Activated T-cell treated with anti-CD3 and anti-CD28 coated beads for 4 hours (primary cell): ENCODE measurements around the gene C2CD2.
"Not testable (repeated sequence)": the region's sequence is repeated elsewhere in the genome, so short reads cannot be mapped to it uniquely, and the experiment has no call there.

Experiments used
- DNase-seq: peaks from one replicate; pipeline ENCODE4 v3.0.0-alpha.2; 2020

C2CD2 gene

DNA sequence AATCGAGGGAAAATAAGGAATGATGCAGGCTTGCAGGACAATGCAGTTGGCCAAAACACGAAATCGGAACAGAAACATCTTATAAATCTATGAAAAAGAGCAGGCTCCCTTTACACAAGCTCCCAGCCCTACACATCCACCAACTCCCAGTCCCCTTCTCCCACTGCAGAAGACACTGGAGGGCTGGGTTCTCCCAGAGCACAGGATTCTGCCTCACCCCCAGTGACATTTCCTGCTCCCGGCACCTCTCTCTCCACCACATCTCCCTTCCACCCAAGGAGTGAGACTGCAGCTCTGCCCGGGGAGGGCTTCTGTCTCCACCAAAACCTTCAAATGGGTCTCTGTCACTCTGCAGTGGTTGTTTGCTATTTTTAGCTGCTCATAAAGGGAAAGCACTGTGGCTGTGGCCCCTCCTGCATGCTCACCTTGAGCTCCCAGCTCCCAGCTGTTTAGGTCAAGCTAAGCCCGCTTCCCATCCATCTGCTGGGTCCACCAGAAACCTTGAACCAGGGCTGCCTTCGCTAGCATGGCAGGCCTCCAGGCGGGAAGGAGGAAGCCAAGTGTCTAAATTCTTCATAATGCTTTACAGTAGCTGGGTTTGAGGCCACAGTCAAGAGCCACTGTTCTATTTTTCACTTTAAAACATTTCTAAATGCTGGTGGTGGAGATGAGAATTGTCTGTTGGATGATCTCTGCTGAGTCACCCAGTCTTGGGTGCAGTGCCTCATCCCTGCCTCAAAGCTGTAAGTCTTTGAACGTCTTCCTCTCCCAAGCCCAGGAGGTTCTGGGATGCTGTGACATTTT lies 3.3 kb upstream of the C2CD2 start:
- no peak for DNase-seq

DNA sequence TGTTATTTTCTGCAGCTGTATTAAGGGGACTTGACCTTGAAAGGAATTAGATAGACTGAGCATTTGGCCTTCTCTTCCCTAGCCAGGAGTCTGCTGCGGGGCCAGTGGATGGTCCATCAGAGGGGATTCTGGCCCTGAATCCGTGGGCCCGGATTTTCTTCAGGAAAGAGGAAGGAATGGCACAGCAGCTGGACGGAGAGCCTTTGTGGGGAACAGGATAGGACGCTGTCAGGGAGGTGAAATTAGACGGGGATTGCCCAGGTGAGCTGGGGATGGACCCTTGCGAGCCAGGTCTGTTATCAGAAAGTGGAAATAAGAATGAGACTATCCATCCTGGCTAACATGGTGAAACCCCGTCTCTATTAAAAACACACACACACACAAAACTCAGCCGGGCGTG lies 1.7 kb upstream of the C2CD2 start:
- no peak for DNase-seq

DNA sequence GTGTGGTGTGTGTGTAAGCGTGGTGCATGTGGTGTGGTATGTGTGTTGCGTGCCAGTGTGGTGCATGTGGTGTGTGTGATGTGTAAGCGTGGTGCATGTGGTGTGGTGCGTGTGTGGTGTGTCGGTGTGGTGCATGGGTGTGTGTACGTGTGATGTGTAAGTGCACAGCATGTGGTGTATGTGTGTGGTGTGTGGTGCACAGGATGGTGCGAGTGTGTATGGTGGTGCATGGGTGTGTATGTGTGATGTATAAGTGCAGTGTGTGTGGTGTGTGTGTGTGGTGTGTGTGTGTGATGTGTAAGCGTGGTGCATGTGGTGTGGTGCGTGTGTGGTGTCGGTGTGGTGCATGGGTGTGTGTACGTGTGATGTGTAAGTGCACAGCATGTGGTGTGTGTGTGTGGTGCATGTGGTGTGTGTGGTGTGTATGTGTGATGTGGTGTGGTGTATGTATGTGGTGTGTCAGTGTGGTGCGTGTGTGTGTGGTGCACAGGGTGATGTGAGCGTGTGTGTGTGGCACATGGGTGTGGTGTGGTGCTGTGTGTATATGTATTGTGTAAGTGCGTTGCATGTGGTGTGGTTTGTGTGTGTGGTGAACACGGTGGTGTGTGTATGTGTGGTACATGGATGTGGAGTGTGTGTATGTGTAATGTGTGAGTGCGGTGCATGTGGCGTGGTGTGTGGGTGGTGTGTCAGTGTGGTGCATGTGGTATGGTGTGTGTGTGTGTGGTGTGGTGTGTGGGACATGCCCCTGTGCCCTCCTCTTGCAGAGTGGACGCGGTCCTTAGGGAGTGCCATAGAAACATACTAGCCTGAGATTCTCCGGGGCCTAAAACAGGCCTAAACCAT lies 1.1 kb upstream of the C2CD2 start:
- no peak for DNase-seq

DNA sequence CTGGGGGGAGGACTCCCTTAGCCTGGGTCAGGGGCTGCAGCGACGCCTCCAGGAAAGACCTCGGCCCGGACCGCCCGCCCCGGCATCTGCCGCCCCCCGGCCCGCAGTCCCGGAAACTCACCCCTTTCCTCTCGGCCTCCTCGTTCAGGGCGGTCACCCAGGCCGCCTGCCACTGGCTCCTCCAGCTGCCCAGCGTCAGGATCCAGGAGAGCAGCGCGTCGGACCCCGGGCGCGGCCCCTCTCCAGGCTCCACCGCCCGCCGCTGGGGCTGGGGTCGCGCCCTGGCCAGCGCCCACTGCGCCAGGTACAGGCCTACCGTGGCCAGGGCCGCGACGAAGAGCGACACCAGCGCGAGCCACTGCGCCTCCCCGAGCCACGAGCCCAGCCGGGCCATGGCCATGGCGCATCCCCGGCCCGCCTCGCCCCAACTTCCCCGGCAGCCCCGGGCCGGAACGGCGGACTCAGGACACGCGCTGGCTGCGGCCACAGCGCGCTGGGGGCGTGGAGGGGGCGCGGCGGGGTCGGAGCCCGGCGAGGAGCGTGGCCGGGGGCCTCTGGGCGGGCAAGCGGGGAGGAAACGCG lies 478 bp downstream of the C2CD2 start:
- DNase-seq = no peak

DNA sequence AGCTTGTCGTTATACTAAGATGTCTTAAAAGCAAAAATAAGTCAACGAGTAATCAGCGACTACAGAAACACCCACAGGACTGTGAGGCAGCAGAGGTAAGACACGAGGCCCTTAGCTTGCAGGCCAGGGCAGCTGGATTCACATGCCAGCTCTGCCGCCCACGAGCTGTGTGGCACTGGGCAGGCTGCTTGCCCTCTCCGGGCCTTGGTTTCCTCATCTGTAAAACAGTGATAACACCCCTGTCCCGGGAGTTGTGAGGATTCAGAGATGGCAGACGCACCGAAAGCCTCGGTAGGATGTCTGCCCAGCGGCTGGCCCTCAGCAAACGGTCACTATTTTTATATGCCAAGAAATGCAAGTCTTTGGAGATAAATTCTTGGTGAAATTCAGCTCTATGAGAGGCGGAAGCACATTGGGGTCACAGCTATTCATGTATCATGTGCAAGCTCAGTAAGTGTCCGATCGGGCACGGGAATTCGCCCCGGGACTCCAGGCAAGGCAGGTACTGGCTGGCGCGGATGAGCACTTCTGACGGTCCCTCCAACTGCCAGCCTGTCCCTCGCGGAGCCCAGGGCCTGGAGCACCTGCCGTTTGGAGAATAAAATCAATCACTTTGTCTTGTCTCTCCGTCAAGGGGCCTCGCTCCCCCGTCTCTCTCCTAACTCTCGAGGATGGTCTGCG lies 1.1 kb downstream of the C2CD2 start:
- DNase-seq = no peak

DNA sequence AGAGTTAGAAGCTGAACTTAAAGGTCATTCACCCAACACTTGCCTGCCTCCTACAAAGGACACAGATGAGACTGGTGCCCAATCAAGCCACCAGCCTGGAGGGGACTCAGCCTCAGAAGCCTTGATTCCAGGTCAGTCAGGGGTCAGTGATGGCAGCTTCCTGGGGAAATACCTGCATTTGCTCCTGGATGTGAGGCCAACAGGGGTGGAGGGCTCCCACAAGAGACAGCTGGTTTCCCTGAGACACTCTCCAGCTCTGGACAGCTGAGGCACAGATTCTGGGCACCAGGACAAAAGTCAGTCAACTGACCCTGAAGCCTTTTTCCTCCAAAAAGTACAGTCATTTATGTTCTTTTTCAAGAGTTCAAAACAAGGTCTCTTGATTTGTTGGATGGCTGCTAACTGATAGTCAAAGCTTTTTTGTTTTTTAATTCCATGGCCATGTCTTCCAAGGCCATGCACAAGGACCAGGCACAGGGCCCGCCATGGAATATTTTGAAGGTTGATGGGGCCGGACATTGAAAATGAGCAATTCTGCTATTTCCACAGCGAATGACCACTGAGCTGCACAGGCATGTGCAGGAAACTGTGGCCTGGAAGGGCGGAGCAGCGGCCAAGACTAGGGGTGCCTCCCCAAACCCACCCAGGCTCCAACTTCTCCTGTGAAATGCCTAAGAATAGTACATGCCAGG lies 1.8 kb downstream of the C2CD2 start:
- DNase-seq = no peak

DNA sequence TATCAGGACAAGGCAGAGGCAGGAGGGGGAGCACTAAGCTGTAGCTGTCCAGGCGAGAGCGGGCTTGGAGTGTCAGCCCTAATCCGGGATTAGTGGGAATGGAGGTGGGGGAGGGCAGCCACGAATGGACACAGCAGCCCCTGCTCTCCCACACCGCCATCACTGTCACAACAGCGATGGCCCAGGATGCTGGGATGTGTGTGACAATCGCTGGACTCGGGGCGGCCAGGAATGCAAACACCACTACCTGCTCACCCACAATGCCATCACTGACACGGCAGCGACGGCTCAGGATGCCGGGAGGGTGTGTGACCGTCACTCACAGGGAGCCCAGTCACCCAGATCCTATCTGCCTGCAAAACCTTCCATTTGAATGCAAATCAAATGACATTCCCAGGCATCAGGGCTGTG lies 2.9 kb downstream of the C2CD2 start:
- no peak for DNase-seq

DNA sequence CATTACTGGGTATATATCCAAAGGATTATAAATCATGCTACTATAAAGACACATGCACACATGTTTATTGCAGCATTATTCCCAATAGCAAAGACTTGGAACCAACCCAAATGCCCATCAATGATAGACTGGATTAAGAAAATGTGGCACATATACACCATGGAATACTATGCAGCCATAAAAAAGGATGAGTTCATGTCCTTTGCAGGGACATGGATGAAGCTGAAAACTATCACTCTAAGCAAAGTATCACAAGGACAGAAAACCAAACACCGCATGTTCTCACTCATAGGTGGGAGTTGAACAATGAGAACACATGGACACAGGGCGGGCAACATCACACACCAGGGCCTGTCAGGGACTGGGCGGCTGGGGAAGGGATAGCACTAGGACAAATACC lies 4.2 kb downstream of the C2CD2 start:
- DNase-seq = not testable (repeated sequence)

DNA sequence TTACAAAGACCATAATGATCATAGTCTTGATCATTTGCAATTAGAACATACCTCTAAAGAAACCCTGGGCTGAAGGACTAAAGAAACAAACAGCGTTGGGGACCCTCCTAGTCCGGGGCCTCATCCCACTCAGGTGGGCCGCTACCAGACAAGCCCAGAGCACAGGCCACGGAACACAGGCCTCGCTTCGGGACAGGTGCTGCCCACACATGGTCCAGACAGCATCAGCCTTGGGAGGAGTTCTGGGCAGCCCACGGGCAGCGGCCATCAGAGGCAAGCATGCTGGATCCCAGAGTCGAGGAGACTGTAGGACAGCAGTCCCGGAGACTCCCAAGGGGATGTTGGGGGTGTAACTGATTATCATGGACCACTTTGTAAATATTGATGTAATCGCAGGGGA lies 4.9 kb downstream of the C2CD2 start:
- DNase-seq = no peak

DNA sequence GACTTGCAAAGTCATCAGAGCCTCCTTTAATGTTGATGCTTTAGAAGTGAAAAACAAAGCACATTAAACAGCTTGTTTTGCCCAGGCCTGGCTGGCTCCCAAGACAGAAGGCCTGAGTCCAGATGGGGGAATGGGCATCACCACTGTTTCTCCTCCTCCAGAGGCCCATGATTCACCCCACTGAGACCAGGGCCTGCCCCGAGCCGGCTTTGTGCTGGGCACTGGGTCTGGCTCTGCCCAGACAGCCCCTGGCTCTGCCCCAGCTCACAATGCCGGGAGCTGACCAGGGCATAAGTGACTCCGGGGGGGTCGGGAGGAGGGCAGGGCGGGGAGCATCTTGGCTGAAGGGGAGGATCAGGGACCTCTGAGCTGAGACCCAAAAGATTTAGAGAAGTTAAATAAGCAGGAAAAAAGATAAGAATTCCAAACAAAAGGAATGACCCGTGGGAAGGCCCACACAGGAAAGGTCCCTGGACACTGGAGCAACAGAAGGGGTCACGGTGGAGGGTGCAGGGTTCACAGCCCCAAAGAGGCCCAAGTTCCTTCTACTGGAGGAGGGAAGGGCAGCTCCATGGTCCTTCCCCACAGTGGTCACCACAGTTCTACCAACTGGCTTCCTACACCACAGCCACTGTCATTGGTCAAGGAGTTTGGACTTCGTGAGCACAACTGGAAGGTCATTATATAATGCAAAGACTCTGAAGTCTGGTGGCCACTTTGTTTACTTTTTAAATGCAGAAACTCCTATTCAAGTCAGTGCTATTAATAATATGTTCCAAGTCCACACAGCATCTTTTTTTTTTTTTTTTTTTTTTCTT lies 5.5 kb downstream of the C2CD2 start:
- no peak for DNase-seq

DNA sequence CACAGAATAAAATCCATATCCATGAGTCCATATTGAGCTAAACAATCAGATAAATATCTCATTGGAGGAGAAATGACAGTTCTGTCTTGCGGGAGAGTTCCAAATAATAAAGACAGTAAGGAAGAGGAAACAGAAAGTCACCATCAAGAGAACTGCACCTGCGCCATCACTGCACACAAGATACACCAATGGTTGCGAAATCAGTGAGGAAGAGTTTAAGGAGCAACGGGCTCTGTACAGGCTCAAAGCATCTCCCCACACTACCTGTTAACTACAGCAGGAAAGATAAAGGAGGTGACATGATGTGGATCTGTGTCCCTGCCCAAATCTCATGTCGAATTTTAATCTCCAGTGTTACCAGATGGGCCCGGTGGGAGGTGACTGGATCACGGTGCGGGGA lies 7.8 kb downstream of the C2CD2 start:
- no peak for DNase-seq

DNA sequence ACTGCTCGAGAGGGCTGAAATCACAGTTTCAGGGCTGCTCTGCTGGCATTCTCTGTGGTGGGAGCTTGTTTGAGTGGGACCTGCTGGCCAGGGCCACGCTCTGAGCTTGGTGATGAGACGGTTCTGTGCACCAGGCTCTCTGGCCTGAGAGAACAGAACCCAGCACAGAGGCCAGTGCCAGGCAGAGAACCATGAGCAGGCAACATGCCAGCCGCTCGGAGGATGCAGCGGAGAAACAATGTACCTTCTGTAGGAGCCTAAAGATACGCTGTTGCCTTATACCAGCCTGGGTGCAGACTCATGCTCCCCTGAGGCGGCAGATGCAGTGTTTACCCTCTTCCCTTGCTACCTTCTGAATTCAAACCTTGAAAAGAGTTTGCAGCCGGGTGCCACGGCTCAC lies 10.0 kb downstream of the C2CD2 start:
- no peak for DNase-seq

DNA sequence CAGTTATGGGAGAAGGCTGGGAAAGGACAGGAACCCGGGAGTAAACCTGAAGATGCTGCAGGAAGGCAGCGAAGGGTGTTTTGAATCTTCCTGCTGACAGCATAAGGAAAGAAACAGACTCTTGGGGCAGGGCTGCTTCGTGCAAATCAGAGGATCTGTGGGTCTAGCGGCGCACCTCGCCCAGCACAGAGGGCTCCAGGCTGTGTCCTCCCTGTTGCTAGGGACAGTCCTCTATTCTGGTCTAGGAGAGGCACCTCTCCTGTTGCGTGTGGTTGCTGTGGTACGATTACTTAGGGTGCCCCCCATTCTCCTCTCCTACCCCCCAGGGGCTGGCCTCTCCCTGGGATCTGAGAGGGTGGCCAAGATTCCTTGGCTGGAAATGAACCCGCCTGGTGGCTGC lies 11.4 kb downstream of the C2CD2 start:
- DNase-seq = no peak

DNA sequence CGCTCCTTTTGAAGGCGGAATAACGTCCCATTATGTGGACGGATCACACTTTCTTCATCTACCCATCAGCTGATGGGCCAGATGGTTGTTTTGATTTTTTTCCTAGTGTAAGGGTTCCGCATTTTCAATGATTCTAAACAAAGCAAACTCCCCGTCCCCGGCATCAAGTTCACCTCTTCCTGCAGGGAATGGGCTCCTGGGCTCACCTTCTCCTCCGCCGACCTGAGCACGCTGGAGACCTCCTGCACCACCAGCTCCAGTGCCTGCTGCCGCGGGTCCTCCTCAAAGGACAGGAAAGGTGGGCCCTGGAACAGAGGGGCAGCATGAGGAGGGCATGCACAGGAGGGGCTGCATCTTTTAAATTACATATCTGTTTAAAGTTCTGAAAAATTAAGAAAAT lies 11.9 kb downstream of the C2CD2 start:
- DNase-seq = no peak

DNA sequence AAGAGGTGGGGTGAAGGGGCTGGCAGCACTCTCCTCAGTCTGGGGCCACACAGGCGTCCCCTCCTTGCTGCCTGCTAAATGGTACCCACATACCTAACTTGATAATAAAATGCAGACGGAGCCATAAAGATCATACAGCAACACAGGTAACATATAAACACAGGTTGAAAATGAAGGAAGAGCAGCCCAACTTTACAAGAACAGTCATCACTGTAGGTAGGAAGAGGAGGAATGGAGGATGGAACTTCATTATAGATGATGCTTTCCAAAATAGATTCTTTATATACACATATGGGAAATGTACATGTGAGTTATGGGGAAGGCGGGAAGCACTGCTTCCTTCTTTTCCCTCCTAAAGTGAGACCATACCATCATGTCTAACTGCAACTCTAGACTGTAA lies 13.4 kb downstream of the C2CD2 start:
- no peak for DNase-seq

DNA sequence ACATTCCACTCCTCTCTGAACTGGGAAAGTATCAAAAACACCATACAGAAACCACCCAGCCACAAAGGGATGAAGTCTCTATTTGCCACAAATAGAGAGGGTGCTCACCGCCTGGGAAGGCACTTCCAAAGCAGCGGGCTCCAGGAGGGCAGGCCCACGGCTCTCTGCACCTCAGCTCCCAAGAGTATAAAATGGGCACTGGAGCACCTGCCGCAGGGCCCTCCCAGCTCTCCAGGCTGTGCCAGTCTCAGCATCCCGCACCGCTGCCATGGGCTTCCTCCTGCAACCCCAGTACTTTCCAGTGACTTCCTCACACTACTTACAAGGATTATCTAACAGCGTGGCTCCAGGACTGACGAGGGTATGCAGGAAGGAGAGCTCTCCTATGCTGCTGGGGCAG lies 14.4 kb downstream of the C2CD2 start:
- DNase-seq = no peak

DNA sequence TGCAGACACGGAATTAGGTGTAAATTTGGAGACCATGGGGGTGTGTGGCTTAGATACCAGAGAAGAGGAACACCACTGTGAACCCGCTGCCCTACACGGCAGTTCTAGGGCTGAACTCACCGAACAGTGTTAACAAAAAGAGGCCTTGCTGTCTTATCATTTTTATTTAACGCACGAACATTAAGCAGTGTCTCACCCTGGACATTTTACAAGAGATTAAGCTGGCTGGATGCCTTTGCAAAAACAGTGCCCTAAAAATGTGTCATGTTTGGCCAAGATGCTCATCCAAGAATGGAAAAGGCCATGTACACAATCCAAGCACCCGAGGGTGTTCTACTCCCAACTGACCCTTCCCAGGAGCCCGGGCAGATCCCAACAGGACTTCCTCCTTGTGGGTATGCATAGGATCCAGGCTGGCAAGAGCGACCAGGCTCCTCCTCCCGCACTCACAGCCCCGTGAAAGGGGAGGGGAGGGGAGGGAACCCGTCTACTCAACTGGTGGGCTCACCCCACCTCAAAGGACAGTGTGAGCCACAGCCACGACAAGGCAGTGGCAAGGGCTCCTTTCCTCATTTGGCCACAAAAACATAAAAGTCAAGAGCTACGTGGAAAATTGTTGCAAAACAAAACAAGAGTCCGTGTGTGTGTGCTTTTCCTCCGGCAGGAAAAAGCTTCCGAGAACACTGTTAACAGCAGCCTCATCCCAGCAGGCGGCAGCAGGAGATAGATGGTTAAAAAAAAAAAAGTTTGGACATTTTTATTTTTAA lies 20.3 kb downstream of the C2CD2 start:
- no peak for DNase-seq

DNA sequence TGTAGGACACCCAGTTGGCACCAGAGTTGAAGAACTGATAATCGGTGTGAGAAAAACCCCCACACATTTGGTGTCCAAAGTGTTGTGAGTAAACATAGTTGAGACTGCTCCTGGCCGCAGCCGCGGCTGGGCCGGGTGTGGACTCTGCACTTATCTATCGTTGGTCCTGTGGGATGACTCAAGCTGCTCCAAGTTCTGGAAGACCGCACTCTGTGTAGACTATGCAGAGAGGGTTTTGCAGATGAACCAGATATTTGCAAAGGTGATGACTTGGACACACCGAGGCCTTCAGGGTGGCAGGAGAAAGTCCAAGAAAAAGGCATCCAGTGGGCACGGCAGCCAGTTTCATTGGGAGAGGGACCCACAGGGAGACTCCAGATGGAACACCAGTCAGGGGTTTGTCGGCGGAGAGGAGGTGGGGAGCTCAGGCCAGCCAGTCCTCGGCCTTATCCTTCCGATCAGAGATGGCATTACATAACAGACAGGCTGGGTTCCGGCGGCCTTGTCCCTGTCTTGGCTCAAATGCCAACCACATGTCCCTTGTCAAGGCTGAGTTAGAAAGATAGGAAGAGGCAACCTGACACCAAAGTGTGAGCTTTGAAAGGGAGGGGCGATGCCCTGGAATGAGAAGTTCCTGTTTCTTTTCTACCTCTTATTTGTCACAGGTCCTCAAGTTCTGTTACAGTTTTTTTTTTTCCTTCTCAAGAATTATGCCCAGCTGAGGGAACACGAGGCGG lies 21.1 kb downstream of the C2CD2 start:
- no peak for DNase-seq

DNA sequence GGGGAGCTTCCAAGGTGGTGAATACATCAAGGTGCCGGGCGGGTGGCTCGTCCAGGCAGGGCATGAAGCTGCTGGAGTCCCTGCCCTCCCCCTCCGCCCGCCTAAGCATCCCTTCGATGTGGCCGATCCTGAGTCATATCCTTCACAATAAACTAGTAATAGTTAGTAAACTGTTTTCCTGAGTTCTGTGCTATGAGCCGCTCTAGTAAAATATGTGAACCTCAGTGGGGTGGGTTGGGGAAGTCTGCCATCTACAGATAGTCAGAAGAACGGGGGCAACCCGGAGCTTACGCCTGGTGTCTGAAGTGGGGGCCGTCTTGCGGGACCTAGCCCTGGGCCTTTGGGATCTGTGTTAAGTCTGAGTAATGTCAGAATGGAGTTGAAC lies 21.6 kb downstream of the C2CD2 start:
- no peak for DNase-seq

DNA sequence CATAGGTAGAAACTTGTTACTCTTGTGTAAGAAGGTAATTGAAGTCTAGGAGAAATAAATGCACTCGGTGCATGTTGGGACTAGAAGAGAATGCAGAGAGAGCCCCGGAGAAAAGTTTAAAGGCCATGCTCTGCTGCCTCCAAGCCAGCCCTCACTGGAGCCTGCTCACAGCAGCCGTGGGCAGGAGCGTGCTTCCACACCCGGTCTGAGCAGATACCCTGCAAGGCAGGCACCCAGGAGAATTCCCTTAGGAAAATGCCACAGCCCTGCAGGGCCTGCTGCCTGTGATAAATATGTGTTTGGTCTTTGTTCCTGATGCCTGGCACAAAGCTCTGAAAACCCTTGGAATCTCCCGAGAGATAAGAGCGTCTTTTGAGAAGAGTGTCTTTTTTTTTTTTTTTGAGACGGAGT lies 22.8 kb downstream of the C2CD2 start:
- no peak for DNase-seq
